NOMO-1 treated with DMSO at 0.1 percent for 48 hours (cell line): Measurements from ENCODE around the gene FZD4.
"Not testable (repeated sequence)": the region's sequence is repeated elsewhere in the genome, so short reads cannot be mapped to it uniquely, and the experiment has no call there.

Source experiments
- DNase-seq: peaks from one replicate; lab custom pipeline; 2025; ENCODE audit not compliant: unreplicated experiment; lab: John Stamatoyannopoulos, UW

FZD4 gene

GRCh38 chr11:86915850-86916249 lies 39.3 kb downstream of the FZD4 start:
- not testable (repeated sequence) for DNase-seq

DNA sequence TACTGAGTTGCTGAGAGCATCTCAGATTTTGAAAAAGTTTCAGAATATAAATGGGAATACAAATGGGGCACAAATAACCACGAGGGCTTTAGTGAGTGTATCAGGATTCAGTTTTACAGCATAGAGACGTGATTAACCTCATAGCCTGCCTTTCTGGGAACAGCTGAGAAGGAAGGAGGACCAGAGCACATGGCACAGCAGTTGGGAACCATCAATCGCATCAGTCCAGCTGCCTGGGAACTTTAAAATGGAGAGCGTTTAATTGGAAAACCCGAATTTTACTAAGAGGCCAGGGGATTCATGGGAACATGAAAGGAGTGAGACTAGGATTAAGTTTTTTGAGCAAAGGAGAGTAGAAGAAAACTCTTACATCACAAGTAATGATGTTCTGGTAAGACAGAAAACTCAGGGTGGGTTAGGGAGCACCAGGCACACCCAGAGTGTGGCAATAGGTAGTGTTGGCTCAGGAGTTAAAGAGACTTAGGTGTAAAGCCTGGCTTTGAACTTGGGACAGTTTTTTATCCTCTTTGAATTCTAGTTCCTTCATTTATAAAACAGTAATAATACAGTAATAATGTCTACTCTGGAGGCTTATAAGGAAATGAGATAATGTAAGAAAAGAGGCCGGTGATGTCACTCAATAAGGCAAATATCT lies 40.2 kb downstream of the FZD4 start:
- DNase-seq: no peak

DNA sequence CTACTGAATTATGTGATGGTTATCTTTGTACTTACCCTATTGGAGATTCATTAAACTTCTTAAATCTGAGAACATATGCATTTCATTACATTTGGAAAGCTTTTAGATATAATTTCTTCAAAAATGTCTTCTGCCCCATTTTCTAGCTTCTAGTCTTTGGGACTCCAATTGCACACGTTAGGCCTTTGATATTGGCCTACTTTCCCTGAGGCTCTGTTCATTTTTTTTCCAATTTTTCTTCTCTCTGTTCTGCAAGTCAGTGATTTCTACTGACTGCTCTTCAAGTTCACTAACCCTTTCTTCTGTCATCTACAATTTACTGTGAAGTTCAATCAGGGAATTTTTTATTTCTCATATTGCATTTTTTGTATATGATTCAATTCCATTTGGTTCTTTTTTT lies 43.0 kb downstream of the FZD4 start:
- no peak for DNase-seq

- no peak for DNase-seq
These were observed 44.6 kb downstream of the FZD4 start for GRCh38 chr11:86910592-86910991.

DNA sequence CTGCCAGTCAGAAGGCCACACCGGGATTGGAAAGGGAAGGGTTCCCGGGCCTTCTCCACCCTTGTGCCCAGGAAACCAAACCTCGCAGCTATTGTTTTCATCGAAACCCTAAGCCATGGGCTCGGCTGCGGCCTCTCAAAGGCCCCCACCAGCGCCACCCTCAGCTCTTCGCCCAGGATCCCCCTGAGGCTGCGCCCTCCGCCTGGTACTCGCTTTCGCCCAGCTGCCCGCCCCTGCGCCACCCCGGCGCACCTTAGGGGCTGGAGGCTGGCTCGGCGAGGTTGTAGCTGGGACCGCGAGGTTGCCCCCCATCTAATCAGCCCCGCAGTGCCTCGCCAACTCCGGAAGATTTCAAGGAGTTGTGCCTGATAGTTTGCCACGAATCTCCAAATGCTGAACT lies 49.0 kb downstream of the FZD4 start:
- DNase-seq: no peak

- DNase-seq: no peak
These were observed 49.9 kb downstream of the FZD4 start for GRCh38 chr11:86905252-86905651.

DNA sequence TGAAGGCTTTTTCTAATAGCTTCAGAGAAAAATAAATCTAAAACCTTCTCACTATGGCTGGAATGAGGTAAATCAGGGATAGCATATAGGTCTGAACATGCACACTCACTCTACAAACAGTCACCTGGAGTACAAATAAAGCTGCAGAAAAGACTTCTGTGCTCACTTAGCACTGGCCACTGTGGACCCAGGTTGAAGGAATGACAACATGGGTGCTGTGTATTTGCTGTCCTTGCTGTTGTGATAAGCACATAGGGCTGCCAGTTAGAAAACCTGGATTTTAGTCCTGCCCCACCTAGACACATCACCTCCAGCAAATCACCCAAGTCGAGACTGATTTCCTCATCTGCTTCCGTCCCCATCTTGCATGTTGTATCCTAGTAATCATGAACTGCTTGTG lies 51.2 kb downstream of the FZD4 start:
- no peak for DNase-seq

- DNase-seq: no peak
These were observed 52.9 kb downstream of the FZD4 start for GRCh38 chr11:86902345-86902744.

- no peak for DNase-seq
These were observed 53.6 kb downstream of the FZD4 start for GRCh38 chr11:86901599-86901998.

- DNase-seq: no peak
These were observed 55.0 kb downstream of the FZD4 start for GRCh38 chr11:86900162-86900561.

DNA sequence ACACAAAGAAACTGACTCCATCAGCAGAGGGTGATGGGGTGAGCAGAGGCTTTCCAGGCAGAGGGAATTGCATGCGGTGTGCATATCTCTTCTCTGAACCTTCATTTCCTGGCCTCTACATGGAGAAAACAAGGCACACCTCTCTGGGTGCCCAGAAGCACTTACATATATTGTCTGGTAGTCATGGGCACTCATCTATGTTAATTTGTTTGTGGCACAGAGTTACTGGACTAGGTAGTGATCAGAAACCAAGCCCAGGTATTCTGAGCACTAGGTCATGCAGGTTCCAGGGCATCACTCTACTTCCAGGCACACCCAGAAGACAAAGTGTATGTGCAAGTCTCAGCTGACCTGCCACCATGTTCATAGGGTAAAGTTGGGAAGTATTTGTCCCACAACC lies 56.5 kb downstream of the FZD4 start:
- no peak for DNase-seq

DNA sequence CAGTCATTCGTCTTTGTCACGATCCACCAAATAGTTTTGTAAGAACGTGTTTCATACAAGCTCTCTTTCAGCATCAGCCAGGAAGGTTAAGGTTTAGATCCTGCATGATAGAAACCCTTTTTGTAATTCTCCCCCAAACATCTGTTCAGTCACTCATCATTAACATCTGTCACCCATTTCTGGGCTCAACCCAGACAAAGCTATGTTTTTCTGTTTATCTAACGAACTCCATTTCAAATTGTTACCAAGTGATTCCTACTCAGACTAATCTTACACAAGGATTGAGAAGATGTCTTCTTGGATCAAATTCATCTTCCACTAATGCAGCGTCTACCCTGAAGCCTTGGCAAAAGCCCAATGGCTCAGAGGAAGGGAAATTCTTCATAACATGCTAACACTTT lies 58.8 kb downstream of the FZD4 start:
- DNase-seq: no peak
